Fibroblast of peridontal ligament (primary cell): ENCODE data around the gene RANBP3.
"Not testable (repeated sequence)": the region's sequence is repeated elsewhere in the genome, so short reads cannot be mapped to it uniquely, and the experiment has no call there.

ENCODE experiments used
- DNase-seq: peaks from one replicate; pipeline ENCODE4 v3.0.0-alpha.2; 2010; ENCODE audit errors: extremely low read depth

The RANBP3 gene

DNA sequence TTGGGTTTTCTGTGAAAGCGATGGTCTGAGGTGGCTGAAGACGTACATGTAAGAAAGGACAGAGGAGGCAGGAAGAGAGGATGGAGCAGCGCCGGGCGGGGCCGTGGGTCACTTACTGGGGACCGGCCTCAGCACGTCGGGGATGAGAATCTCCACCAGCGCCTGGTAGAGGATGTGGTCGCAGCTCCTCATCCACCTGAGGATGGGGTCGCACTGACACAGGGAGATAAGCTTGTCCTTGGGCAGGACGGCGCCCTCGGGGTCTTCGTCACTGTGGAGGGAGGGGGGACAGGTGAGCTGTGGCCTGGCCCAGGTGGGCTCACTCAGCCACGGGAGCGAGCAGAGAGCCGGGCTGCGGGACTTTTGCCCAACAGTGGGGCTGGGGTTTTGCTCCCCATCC is 29.0 kb upstream of the RANBP3 start:
- DNase-seq: no peak

DNA sequence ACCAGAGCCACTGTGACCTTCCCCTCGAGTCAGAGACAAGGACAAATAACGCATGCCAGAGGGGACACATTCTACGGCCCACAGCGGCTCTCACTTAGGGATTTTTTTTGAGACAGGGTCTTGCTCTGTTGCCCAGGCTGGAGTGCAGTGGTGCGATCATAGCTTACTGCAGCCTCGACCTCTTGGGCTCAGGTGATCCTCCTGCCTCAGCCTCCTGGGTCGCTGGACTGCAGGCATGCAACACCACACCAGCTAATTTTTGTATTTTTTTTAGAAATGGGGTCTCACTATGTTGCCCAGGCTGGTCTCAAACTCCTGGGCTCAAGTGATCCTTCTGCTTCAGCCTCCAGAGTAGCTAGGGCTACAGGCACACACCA is 28.1 kb upstream of the RANBP3 start:
- not testable (repeated sequence) for DNase-seq

DNA sequence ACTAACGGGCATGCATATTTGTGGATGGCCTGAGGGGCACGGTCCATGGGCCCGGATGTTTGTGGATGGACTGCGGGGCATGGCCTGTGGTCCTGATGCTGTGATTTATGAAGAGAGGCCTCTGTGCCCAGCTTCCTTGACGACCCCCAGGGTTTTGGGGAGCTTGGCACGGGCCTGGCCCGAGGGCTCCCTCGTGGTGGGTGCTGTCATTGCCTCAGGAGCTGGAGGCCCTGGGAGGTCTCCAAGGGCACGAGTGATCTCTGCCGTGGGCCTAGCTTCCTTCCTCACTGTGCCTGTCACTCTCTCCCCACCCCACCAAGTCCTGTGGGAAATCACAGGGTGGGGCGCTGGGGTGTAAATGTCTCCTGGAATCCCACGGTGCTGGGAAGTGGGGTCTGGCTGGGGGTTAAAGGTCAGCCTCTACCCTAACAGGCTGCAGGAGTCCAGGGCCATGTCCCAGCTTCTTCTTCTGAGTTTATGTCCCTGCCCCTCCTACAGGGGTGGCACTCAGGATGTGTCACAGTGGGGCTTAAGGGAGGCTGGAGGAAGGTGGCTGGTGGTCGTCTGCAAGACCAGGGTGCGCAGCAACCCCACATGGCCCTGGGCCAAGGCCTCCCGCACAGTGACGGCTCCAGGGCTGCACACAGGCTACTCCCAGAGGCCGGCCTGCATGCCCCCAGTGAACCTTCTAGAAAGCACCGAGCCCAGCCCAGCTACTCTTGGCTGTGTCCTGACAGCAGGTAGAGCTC is 27.6 kb upstream of the RANBP3 start:
- no peak for DNase-seq

DNA sequence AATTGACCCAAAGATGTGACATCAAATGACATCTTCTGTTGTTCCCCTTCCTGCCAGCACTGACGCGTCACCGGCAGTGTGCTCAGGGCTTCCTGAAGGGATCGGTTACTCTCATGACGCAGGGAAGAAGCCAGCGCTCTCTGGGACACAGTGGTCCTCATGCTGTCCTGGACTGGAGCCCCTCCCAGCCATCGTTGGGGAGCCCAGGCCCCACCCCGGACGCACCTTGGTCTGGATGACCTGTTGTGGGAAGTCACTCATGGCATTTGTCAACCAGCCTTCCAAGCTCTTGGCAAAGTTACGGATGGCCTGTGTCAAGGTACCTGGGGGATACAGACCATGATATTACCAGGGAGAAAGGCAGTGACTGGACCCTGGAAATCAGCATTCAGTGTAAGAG is 26.0 kb upstream of the RANBP3 start:
- no peak for DNase-seq

DNA sequence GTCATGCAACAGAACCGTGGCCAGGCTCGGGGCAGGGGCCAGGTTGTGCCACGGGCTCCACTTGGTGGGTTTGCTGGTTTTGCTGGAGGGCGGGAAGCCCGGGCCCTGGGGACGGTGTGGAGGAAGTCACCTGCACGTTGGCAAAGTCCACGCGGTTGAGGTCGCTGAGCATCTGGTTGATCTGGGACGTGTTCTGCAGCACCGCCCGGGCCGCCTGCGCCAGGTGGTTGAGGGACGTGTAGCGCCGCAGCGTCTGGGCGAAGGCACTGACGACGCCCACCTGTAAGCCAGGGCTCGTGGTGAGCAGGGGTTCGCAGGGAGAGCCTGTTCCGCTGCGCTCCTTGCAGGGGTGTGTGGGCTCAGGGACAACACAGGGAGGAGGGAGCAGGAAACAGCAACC is 24.7 kb upstream of the RANBP3 start:
- DNase-seq: no peak

DNA sequence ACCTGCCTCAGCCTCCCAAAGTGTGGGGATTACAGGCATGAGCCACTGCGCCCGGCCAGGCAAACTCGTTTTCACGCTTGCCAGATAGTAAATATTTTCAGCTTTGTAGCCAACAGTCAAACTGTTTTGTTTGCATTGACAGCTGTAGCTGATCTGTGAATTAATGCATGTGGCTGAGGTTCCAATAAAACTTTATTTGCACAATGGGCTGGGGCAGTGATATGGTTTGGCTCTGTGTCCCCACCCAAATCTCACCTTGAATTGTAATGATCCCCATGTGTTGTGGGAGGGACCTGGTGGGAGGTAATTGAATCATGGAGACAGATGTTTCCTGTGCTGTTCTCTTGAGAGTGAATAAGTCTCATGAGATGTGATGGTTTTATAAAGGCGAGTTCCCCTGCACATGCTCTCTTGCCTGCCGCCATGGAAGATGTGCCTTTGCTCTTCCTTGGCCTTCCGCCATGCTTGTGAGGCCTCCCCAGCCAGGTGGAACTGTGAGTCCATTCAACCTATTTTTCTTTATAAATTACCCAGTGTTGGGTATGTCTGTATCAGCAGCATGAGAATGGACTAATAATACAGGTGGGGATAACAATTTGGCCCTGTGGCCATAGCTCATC is 22.4 kb upstream of the RANBP3 start:
- DNase-seq: no peak

DNA sequence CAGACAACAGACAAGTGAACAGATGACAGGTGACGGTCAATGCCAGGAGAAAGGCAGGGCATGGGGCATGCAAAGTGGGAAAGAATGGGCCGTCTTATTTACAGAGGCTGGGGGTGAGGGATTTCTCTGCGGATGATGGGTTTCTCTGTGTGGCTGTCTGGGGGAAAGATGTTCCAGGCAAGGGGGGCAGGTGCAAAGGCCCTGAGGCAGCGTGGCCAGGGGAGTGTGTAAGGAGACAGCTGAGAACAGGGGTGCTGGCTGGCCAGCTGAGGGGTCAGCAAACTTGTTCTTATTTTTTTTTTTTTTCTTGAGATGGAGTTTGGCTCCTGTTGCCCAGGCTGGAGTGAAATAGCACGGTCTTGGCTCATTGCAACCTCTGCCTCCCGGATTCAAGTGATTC is 21.8 kb upstream of the RANBP3 start:
- no peak for DNase-seq

DNA sequence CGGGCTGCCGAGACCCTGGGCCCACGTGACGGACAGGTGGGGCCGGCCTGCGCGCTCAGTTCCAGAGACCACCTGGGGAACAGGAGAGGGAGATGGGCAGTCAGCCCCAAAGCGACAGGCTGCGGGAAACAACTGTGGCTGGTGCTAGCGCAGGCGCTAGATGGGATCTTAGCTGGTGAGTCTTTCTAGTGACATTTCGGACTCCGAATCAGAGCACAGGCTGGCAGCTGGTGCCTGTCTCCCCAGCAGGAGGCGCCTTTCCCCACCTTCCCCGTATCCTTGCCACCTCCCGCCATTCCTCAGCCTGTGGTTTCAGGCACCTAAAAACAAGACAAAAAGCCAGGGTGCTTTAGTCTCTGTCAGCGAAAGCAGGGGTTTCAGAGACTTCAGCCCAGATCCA is 19.4 kb upstream of the RANBP3 start:
- no peak for DNase-seq

DNA sequence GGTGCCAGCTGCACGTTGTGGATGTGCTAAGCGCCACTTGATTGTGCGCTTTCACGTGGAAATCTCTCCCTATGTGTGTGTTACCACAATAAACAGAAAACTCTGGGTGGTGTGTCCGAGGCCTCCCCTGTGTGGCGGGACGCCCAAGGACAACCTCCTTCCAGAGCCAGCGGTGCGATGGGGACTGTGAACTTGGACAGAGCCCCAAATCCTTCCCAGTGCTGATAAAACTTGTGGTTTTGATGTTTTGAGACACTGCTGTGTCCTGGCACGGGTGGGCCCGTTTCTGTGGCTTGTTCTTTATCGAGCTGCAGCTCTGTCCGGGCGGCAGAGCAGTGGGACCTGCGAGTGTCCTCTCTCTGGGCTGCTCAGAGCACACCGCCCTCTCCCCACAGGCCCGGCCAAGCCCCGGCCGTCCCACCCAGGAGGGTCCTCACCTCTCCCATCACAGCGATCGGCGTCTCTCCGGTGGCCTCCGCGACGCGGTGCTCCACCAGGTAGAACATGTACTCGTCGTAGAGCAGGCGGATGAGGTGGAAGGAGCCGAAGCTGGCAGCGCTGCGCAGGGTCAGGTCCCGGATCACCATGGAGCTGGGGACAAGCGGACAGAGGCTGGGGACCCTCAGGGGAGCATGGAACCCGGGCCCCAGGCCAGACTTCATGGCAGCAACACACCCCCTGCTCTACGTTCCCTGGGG is 18.8 kb upstream of the RANBP3 start:
- no peak for DNase-seq

DNA sequence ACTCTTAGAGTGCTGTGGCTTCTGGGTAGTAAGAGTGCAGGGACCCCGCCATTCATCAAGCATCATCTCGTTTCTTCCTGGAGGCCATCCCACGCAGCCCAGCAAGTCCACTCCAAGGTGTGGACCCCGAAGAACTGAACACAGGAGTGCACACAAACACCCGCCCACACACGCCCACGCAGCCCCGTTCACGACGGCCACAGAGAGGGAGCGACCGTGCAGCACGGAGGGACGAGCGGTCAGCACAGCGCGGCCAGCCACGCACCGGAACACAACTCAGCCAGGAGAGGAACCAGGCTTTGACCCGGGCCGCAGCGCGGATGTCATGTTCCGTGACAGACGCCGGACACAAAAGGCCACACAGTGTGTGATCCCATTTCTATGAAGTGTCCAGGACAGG is 18.2 kb upstream of the RANBP3 start:
- no peak for DNase-seq

DNA sequence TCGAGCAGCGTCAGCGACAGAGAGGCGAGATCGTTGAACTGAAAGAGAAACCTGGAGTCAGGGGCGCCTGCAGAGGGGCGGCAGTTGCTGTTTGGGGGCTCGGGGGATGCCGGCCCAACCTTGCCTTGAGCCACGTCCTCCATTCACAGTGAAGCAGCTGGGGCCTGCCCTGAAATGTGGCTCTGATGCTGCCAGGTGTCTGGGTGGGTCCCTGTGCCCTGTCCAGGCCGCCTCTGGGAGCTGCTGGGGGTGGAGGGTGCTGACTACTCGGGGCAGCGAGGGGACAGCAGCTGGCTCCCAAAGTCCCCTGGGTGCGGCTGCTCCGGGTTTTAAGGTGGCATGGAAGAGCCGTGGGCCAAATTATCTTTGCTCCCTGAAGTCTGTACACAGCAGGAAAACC is 17.7 kb upstream of the RANBP3 start:
- DNase-seq: no peak

DNA sequence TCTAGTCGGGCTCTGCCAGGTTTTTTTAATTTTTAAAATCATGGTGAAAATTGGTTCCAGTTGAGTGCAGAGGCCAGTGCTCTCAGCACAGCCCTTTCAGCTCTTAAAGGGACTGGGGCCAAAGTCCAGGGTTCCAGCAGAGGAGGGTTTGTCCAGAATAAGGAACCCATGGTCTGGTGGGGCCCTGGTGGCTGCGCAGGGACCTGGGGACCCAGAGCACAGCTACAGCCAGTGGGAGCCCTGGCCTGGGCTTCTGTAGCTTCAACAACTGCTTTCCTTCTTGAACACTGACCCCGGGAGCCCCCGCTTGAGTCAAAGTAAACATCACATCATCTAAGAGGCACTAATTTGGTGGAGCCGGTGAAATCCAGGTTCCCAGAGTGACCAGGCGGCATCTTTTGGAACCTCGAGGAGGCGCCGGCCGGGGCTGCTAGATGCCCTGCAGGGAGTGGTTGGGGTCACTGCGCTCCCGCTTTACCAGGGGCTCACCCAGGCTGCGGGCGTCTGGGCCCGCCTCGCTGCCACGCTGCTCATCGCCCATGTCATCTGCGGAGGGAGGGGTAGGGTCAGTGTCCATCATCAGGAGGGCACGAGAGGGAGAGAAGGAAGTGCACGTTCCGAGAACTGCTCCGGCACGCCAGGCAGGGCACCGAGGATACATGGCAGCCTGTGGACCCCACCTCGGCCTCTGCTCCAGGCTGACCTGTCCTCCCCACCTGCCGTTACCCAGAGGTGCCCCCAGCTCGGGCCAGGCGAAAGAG is 16.6 kb upstream of the RANBP3 start:
- DNase-seq: no peak

DNA sequence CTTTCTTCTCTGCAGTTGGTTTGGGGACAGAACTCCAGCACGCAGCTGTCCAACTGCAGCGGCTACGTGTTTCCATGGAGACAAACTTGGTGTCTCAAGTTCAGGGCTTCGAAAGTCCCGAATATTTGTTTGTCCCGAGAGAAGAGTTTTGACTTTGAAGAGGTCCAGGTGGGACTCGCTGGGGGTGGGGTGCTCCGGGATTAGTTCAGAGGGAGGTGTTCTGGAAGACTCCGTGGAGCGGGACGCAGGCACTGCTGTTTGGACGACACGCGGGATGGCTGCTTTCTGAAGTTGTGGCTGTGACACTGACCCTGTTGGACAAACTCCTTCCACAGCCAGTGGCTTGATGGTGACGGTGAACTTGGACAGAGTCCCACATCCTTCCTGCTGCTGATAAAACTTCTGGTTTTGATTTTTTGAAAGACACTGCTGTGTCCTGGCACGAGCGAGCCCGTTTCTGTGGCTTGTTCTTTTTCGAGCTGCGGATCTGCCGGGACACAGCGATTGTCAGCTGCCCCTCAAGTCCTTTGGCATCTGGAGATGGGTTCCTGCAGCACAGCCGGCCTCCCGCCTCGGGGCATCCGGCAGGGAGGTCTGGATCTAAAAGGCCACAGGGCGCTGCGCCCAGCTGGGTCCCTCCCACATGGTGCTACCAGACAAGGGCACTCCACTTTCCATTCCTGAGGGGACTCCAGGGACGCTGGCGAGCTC is 15.9 kb upstream of the RANBP3 start:
- no peak for DNase-seq

DNA sequence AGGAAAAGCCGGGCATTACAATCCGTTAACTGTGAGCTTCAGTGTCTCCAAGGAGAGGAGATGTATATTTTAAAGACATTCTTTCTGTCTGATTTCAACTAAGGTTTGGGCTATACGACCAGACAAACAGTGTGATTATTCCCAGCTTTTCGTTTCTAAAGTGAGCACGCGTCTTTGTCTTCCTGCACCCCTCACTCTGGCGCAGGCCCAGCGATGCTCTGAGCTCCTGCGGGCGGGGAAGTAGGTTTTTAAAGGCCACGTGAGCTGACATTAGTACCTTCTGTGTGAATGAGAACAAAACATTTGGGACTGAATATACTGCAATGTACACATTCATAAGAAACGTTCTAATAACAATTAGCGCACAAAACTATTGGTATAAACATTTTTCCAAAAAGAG is 15.3 kb upstream of the RANBP3 start:
- no peak for DNase-seq

DNA sequence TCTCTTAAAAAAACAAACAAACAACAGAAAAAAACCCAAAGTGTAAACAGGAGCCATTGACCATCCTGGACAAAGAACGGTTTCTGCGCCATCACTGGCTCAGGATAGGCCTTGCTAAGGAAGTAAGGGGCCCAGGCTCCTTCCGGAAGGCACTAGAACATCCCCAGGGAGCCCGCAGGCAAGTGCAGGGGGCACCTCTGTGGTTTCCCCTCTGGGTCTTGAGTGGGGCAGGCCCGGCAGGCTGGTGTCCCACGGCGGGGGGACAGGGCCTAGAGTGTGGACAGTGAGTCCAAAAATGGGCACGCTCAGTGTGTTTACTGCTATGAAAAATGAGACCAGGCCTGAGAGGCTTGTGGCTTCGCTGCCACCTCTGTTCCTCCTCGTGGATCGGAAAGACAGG is 14.8 kb upstream of the RANBP3 start:
- DNase-seq: no peak

DNA sequence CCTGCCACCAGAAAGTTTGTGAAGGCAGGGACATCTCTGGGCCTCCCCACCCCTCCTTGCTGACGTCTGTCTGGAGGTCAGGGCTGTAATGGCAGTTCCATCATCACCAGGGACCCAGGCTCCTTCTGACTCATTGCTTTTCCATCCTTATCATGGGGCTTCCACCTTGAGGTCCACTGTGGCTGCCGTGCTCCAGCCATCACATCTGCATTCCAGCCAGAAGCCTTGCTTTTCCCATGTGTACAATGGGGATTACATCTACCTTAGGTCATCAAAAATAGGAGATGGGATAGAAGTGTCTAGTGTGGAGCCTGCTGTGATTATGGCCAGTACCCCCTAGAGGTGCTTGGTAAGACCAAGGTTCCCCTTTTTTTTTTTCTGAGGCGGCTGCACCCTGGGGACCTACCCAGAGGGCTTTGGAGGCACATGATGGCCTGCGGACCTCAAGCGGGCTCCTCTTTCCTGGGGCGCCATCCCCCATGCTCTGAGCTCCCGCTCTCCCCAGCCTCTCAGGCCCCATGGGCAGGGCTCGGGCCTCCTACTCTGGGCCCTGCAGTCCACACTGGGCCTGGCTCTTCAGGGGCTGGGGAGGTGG is 13.4 kb upstream of the RANBP3 start:
- no peak for DNase-seq

DNA sequence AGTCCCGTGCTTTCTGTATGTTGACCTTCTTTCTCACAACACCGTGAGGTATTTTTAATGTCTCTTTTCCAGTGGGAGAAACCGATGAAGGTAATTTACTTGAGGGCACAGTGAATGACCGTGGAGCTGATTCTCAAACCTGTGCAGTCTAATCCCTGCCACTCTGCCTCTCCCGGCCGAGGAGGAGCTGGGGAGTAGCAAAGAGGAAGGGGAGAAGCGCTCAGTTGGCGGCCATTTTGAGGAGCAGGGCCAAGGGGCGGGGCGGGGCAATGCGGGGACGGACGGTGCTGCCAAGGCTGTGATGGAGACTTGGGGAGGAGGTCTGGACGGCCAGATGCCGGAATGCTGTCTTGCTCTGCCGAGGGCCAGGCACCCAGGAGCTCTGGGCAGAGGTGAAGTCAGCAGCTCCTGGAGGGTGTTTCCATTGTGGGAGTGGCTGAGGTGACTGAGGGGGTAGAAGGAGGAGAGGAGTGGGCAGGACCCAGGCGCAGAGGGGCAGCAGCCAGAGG is 12.4 kb upstream of the RANBP3 start:
- no peak for DNase-seq

DNA sequence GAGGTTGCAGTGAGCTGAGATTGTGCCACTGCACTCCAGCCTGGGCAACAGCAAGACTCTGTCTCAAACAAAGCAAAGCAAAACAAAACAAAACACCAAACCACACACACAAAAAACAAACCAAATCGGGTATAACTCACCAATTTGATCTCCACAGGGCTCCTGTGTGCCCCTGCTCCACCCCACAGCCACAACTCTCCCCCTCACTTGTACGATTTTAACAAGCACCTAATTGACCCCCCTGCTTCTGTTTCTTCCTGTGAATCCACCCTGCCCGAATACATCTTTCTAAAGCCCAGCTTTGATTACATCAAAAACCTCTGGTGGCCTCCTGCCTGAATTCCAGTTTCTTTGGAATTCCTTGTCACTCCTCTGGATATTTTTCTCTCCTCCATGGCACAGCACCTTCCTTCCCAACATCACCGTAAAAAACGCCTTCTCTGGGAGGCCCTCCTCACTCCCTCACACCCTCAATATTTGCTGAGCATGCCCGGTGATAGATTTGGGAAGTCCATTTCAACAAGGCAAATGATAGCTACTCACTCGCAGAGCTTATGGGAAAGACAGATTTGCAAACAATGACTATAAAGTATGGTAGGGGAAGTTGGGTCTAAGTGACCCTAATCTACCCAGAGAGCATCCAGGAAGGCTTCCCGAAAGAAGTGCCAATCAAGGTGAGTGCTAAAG is 11.6 kb upstream of the RANBP3 start:
- no peak for DNase-seq

DNA sequence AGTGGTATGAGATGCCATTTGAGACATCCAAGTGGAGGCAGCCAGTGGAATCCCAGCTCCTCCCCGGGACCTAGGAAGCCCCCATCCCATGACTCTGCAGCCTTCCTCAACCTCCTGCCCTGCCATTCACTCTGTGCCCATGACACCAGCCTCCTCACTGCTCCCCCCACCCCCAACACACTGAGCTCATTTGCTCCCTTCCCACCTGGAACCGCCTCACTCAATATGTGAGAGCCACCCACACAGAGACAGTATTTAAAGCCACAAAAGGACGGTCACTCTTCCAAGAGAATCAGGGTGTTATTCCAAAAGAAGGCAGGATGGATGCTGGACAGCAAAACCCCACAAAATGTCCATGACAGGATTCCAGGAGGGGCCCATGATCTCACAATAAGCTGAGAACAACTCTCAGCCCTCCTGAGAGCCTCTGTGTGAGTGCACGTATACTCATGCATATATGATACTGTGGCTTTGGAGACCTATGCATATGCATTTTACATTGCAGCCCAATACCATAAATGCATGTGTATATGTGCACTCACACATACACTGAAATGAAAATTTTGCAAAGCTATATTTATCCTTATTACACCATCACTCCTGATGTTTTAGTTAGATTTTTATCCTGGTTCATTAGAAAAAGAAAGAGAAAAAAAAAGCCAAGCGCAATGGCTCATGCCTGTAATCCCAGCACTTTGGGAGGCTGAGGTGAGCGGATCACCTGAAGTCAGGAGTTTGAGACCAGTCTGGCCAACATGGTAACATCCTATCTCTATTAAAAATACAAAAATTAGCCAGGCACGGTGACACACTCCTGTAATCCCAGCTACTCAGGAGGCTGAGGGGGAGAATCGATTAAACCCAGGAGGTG is 10.8 kb upstream of the RANBP3 start:
- DNase-seq: no peak
